ACHN (cell line): ENCODE measurements around the gene USP9X.
"Not testable (repeated sequence)": the region's sequence is repeated elsewhere in the genome, so short reads cannot be mapped to it uniquely, and the experiment has no call there.

Experiments used
- DNase-seq: peaks from one replicate; pipeline ENCODE4 v3.0.0-alpha.2; 2015
- in situ Hi-C: cut with HindIII; loops from 2 replicates; pipeline ENCODE4 v1.10.0; 2017; ENCODE audit warnings: low sequenced_read_pairs, low pct_ligation_motif_present, low pct_unique_long_range_greater_than_20kb

USP9X gene, protein sequence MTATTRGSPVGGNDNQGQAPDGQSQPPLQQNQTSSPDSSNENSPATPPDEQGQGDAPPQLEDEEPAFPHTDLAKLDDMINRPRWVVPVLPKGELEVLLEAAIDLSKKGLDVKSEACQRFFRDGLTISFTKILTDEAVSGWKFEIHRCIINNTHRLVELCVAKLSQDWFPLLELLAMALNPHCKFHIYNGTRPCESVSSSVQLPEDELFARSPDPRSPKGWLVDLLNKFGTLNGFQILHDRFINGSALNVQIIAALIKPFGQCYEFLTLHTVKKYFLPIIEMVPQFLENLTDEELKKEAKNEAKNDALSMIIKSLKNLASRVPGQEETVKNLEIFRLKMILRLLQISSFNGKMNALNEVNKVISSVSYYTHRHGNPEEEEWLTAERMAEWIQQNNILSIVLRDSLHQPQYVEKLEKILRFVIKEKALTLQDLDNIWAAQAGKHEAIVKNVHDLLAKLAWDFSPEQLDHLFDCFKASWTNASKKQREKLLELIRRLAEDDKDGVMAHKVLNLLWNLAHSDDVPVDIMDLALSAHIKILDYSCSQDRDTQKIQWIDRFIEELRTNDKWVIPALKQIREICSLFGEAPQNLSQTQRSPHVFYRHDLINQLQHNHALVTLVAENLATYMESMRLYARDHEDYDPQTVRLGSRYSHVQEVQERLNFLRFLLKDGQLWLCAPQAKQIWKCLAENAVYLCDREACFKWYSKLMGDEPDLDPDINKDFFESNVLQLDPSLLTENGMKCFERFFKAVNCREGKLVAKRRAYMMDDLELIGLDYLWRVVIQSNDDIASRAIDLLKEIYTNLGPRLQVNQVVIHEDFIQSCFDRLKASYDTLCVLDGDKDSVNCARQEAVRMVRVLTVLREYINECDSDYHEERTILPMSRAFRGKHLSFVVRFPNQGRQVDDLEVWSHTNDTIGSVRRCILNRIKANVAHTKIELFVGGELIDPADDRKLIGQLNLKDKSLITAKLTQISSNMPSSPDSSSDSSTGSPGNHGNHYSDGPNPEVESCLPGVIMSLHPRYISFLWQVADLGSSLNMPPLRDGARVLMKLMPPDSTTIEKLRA (N-terminal part only)

DNA sequence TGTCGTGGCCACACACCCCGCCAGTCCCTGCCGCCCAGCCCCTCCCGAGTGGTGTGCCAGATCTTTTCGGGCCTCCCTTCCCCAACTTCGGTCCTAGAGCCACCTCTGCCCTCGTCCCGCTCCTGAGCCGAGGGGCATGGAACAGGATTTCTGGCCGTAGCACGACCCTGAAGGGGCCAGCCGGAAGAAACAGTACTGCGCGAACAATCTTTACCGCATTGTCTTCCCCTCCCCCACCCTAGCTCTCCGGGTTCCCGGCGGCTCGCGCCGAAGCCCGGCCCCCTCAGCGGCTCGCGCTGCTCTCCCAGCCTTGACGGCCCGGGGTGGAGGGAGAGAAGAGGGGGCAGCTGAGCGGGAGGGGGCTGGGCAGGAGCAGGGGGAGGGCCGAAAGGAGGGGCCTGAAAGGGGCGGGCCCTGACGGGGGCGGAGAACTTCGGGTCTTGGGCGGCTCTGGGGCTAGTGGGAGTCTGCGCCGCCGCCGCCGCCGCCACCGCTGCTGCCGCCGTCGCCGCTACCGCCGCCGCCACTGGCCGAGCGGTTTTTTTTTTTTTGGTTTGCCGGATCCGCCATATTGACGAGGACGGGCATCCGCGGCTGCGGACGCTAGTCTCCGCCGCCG, at the start of gene USP9X:
TSS of gene USP9X (plus strand) at position 553 of the 619 bp plus-strand sequence. CDS start 38,184 bp downstream, outside the sequence.
- DNase-seq, result peak; percentile 73
- in situ Hi-C loops, result no loop called here

DNA sequence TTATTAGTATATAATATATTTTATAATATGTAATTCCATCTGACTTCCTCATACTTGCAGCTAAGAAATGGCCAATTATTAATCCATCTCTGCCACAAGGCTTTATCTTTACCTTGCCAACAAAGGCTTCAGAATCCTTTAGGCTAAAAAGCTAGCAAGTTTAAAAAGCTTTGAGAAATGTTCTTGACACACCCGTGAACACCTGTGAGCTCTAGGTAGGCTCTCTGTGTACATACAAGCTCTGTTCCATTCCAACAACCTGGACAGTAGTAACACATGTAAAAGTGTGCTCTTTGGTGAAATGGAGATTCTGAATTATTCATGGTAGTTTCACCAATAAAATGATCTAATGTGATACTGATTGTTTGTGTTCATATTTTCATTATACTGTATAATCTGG, 49.7 kb upstream of the USP9X start:
- DNase-seq, result no peak
- in situ Hi-C loops, result no loop called here

DNA sequence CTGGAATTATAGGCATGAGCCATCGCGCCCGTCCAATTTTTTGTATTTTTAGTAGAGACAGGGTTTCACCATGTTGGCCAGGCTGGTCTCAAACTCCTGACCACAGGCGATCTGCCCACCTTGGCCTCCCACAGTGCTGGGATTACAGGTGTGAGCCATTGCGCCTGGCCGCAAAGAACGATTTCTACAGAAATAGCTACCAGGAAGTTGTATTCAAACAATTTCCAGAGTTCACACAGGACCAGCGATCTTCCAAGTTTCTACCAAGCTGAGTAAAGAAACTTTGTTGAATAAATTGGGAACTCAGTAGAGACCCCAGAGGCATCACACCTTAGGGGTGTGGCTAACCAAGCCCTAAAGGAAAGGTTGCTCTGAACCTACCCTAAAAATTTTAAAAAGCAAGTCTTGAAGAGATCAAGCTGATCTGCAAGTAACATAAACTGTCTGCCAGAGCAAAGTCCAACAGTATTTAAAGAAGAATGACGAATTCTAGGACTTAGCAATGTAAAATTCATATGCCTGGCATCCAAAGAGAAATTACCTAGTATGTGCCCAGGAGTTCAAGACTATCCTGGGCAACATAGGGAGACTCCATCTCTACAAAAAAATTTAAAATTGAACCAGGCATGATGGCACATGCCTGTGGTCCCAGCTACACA, 48.4 kb upstream of the USP9X start:
- in situ Hi-C loops, result no loop called here
- no peak for DNase-seq

DNA sequence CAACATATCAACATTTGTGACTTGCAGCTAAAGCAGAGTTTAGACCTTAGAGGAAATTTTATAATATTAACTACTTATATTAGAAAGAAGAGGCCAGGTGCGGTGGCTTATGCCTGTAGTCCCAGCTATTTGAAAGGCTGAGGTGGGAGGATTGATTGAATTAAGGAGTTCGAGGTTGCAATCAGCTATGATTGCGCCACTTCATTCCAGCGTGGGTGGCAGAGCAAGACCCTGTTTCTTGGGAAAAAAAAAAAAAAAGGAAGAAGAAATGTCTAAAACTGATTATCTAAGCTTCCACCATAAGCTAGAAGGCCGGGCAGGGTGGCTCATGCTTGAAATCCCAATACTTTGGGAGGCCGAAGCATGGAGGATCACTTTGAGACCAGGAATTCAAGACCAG, 42.0 kb upstream of the USP9X start:
- no peak for DNase-seq
- in situ Hi-C loops, result no loop called here

DNA sequence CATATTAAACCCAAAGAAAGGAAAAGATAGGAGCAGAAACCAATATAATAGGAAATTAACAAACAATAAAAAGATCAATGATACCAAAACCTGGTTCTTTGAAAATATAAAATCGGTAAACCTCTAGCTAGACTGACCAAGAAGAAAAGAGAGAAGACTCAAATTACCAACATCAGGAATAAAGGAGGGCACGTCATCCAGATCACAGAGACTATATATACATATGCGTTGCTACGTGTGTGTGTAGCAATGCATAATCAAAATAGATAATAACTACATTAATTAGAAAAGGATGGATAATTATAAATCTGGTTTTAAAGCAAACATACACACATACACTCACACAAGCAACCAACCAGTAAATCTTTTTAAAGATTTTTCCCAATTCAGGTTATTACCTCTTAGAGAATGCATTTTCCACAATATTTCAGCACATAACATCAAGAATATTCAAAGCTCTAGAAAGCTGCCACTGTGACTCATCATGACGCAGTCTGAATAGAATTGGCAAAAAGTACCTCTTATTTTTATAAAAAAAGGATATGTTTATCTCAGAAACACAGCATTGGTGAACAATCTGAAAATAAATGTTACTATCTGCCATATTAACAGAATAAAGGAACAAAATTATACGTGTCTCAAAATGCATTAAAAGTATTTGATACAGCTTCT, 41.4 kb upstream of the USP9X start:
- in situ Hi-C loops, result no loop called here
- no peak for DNase-seq

DNA sequence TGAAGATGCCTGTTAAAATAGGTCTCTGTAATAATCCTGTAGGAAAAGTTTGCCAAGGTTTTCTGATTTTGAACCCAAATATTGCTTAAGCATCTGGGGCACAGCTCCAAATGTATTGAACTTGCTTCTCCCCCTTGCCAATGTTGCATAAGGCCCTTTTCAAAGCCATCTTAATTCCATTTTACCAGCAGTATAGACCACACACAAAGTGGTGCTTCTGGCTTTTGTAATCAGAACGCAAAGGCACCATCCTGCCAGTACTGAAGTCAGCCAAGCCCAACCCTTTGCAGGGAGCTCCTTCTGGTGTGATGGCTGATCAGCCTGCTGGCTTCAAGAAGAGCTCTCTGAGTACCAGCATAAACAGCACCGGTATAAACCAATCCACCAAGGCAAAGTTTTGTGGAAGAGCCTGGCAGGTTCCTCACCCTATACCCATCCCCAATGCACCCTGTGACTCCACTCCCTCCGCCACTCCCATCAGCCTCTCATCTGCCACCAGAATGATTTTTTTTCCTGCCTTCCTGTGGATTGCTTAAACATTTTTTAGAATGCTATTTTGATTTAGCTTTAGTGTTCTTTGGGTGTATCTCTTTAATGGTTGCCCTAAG, 39.2 kb upstream of the USP9X start:
- in situ Hi-C loops, result no loop called here

DNA sequence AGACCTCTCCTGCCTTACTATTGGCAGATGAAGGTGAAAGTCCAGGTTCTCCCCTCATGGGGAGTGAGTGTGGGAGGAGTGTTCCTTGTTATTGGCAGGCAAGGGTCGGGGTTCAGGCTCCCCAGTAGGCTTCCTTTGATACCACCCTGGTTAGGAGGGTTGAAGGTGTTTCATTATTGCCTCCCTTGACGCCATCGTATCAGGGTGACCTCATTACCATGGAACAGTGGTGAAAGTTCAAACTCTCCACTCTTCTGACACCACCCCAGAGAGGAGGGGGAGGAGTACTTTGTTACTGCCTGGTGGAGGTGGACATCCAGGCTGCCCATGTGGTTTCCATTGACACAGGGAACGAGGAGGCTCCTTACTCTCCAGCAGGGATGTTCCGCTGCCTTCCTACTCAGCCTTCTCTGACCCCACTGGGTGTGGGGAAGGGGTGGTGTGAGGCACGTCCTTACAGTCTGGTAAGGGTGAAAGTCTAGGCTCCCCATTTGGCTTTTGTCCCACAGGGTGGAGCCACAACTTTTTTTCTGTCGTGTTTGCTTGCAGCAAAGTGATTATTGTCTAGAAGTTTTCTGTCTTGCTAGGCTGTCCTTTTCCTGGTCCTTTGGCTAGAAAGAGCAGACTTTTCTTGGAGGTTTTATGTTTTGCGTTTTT, 37.2 kb upstream of the USP9X start:
- in situ Hi-C loops, result no loop called here
- DNase-seq, result no peak

More for the DNA sequence above, 39.2 kb upstream of the USP9X start:
- DNase-seq, result no peak

DNA sequence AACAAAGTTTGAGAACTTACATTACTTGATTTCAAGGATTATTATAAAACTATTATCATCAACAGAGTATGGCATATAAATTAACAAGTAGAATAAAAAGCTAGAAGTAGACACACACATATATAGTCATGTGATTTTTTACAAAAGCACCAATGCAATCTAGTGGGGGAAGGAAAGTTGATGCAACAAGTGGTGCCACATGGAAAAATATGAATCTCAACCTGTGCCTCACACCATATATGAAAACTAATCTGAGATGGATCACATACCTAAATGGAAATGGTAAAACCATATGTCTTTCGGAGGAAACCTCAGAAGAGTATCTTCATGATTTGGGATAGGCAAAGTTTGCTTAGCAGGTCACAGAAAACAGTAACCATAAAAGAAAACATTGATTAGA, 34.9 kb upstream of the USP9X start:
- in situ Hi-C loops, result no loop called here

DNA sequence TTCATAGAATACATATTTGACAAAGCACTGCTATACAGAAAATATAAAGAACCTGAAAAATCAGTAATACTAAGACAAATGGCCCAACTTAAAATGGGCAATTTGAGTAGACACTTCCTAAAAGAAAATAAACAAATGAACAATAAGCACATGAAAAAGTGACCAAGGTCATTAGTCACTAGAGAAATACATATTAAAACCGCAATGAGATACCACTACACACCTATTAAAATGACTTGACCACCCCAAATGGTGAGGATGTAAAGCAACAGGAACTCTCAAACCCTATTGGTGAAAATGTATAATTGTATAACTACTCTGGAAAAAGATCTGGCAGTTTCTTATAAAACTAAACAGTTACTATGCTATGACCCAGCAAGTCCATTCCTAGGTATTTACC, 34.0 kb upstream of the USP9X start:
- in situ Hi-C loops, result no loop called here
- no peak for DNase-seq

More for the DNA sequence above, 34.9 kb upstream of the USP9X start:
- DNase-seq, result no peak

DNA sequence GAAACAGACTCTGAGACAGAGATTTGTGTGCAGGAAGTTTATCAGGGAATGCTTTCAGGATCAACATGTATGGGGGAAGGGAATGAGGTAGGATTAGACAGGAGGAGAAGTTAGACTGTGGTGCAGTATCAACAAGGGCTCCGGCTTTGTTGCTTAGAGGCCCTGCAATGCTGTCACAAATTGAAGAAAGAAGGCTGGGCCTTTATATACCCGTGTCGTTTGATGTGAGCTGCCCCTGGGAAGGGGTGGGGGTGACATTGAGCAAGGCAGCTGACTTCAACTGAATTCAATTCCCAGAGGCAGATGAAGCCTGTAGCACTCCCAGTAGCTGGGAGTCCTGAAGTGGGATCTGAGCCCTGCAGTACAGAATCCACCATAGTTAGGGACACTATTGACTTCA, 29.5 kb upstream of the USP9X start:
- in situ Hi-C loops, result no loop called here
- no peak for DNase-seq

DNA sequence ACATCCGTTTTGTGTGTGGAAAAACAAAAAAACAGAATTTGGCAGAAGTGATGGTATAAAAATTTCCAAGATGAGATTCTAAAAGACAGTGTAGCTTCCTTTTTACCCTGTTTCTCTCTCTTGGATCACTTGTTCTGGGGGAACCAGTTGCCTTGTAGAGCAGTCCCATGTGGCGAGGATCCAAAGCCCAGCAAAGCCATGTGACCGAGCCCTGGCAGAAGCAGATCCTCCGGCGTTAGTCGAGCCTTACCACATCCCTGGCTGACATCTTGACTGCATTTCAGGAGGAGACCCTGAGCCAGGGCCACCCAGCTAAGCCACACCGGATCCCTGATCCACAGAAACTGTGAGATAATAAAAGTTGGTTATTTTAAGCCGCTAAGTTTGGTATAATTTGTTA, 22.0 kb upstream of the USP9X start:
- DNase-seq, in situ Hi-C loops: not testable (repeated sequence)

DNA sequence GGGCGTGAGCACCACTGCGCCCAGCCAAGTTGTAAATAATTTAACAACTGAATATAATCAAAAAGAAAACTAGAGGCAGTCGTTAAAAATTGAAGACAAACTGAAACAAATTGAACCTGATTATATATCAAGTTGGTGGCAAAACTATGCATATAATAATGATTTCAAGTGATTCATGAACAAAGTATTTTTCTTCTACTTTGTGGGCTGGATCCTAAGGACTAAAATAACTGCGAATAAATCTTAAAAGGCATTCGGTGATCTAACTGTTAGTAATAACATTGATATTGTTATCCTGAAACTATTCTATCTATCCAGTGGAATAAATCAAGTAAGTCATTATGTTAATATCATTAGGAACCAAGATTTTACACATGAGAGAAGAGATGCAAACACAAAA, 21.2 kb upstream of the USP9X start:
- no peak for DNase-seq

DNA sequence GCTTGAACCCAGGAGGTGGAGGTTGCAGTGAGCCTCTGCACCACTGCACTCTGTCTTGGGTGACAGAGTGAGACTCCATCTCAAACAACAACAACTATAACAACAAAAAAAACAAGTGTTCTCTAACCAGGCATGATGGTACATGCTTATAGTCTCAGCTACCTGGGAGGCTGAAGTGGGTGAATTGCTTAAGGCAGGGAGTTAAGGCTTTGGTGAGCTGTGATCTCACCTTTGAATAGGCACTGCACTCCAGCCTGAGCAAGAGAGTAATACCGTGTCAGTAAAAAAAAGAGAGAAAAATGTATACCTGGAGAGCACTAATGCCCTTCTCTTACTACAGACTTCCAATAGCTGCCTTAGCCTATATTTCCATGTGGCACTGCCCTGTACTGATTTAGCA, 18.9 kb upstream of the USP9X start:
- in situ Hi-C loops, result no loop called here
- no peak for DNase-seq

More for the DNA sequence above, 21.2 kb upstream of the USP9X start:
- in situ Hi-C loops, result no loop called here

DNA sequence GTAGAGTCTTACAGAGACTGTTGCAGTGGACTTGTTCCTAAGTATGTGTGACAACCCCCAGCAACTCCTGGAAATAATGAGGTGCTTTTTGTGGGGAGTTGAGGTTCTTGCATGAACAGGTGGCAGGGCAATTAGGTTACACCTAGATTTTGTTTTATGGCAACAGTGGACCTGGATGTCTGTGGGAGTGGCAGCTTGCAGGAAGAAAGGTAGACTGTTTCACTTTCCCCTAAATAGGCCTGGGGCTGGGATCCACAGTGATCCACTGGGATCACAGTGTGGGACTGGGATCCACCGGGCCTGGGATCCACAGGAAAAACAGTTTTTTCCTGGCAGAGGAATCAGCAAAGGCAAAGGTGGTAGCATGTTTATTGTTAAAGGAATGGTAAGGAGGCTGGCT, 18.3 kb upstream of the USP9X start:
- in situ Hi-C loops, result no loop called here
- DNase-seq, result no peak

DNA sequence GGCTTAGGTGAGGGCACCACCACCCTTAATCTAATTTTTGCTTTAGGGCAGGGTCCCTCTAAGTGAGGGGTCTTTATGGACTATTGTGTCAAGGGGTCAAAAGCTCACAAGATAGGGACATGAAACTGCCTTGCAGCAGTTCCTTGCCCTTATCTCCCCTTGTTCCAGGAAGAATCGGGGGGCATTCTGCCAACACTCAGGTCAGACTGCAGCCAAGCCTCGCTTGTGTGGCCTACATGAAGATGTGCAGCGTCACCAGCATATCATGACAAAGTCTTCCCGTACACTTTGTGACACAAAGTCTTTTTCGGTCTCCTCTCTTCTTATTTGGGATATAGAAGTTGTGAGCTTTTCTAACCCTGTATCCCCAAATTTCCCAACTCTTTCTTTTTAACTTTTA, 17.5 kb upstream of the USP9X start:
- in situ Hi-C loops, result no loop called here
- no peak for DNase-seq

DNA sequence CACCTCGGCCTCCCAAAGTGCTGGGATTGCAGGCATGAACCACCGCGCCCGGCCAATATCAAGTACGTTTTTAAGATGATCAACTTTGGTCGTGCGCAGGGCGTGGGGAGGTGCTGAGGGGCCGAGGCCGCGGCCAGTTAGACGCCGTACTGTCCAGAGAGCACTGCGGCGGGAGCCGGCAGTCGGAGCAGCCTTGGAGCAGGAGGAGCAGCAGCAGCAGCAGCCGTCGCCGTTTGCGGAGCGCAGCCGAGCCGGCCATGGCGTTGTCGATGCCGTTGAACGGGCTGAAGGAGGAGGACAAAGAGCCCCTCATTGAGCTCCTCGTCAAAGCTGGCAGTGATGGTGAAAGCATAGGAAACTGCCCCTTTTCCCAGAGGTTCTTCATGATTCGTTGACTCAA, 8.5 kb upstream of the USP9X start:
- no peak for DNase-seq
- in situ Hi-C loops, result no loop called here

DNA sequence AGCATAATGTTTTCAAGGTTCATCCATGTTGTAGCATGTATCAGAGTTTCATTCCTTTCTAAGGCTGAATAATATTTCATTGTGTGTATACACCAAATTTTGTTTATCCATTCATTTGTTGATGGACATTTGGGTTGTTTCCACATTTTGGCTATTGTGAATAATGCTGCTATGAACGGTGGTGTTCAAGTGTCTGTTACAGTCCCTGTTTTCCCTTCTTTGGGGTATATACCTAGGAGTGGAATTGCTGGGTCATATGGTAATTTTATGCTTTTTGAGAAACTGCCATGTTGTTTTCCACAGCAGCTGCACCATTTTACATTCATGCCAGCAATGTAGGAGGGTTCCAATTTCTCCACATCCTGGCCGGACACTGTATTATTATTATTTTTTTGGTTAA, 3.4 kb upstream of the USP9X start:
- DNase-seq, result no peak
- in situ Hi-C loops, result no loop called here
